Astrocyte (in vitro differentiated cells and primary cell): ENCODE results near the gene NOTCH2.
"Not testable (repeated sequence)": the region's sequence is repeated elsewhere in the genome, so short reads cannot be mapped to it uniquely, and the experiment has no call there.

Source experiments
- EZH2 ChIP-seq: IDR thresholded peaks from 2 replicates; pipeline ENCODE4 v1.6.1; 2012; ENCODE audit warnings: mild to moderate bottlenecking, low read length, inconsistent platforms; ENCODE audit not compliant: insufficient read depth
- TF ChIP-seq, protein P1 (sequence below): IDR thresholded peaks from 2 replicates; pipeline ENCODE4 v1.5.1; 2011; ENCODE audit warnings: low read depth, mild to moderate bottlenecking, inconsistent platforms, low read length, moderate library complexity; ENCODE audit not compliant: insufficient read depth

GRCh38 chr1:120069067-120069919, at the start of gene NOTCH2:
- TF ChIP-seq, protein P1, sequence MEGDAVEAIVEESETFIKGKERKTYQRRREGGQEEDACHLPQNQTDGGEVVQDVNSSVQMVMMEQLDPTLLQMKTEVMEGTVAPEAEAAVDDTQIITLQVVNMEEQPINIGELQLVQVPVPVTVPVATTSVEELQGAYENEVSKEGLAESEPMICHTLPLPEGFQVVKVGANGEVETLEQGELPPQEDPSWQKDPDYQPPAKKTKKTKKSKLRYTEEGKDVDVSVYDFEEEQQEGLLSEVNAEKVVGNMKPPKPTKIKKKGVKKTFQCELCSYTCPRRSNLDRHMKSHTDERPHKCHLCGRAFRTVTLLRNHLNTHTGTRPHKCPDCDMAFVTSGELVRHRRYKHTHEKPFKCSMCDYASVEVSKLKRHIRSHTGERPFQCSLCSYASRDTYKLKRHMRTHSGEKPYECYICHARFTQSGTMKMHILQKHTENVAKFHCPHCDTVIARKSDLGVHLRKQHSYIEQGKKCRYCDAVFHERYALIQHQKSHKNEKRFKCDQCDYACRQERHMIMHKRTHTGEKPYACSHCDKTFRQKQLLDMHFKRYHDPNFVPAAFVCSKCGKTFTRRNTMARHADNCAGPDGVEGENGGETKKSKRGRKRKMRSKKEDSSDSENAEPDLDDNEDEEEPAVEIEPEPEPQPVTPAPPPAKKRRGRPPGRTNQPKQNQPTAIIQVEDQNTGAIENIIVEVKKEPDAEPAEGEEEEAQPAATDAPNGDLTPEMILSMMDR, result not testable (repeated sequence)
- TF ChIP-seq EZH2, result not testable (repeated sequence)
